OCI-LY1 (cell line): ENCODE results near the gene TRIM25.

Source experiments
- EZH2 ChIP-seq: fragments of 200-600 bp; sonication (generic), shearing (Covaris generic); IDR thresholded peaks from 2 replicates; pipeline ENCODE4 v1.8.0; 2017; ENCODE audit warnings: borderline replicate concordance, mixed run types, mild to moderate bottlenecking, antibody characterized with exemption, low read length, moderate library complexity, mixed read lengths
- TF ChIP-seq, protein P1 (sequence below): fragments of 200-600 bp; sonication (generic), shearing (Covaris generic); IDR thresholded peaks from 2 replicates; pipeline ENCODE4 v1.5.1; 2017; ENCODE audit warnings: mild to moderate bottlenecking, antibody characterized with exemption, low read length, moderate library complexity, mixed read lengths

DNA sequence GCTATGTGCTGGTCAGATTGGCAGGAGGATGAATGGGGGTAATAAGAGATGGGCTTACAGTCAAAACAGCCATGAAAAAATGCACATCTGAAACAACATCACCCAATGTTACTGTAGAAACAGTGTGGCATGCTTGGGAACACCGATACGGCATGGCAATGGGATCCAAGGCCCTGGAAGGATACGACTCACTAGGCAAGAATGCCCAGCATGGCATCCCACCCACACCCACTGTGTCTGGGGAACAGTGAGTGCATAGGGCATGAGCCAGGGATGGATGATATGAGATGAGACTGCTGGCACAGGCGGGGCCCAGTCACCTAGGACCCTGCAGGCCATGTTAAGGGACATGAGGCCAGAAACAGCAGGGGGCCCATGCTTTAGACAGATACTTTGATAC is 11.5 kb downstream of the TRIM25 start:
- TF ChIP-seq EZH2 = no peak
- TF ChIP-seq, protein P1, sequence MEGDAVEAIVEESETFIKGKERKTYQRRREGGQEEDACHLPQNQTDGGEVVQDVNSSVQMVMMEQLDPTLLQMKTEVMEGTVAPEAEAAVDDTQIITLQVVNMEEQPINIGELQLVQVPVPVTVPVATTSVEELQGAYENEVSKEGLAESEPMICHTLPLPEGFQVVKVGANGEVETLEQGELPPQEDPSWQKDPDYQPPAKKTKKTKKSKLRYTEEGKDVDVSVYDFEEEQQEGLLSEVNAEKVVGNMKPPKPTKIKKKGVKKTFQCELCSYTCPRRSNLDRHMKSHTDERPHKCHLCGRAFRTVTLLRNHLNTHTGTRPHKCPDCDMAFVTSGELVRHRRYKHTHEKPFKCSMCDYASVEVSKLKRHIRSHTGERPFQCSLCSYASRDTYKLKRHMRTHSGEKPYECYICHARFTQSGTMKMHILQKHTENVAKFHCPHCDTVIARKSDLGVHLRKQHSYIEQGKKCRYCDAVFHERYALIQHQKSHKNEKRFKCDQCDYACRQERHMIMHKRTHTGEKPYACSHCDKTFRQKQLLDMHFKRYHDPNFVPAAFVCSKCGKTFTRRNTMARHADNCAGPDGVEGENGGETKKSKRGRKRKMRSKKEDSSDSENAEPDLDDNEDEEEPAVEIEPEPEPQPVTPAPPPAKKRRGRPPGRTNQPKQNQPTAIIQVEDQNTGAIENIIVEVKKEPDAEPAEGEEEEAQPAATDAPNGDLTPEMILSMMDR = no peak
